Fibroblast of the aortic adventitia (primary cell): ENCODE measurements around the gene DENND1B. TPM values are rescaled to one million over a fixed set of nuclear protein-coding genes. Genes with fewer than 3 reads are reported as not detected.
A peak's percentile ranks its signal among the peaks of the same experiment; 100 is the strongest.

Source experiments
- DNase-seq: peaks from one replicate; pipeline ENCODE4 v3.0.0-alpha.2; 2010; ENCODE audit warnings: low read depth
- H3K4me3 ChIP-seq: 2 replicates; pipeline ENCODE4 v1.5.1; 2011; ENCODE audit warnings: low read depth, mild to moderate bottlenecking, control low read depth, low read length, moderate library complexity
- CTCF ChIP-seq: IDR thresholded peaks from 2 replicates; pipeline ENCODE4 v1.5.1; 2011; ENCODE audit warnings: mild to moderate bottlenecking, low read length, control low read depth, inconsistent platforms; ENCODE audit not compliant: insufficient read depth
- total RNA-seq: library from RNA; depleted of rRNA; stranded (reverse); fragments of >200 nt; gene quantifications from 2 replicates; pipeline ENCODE4 v1.2.3, GENCODE V29; 2012; ENCODE audit warnings: low replicate concordance

DENND1B gene
- total RNA-seq, 1 donor, result 19.5 TPM

GRCh38 chr1:197671920-197672319 is 103.4 kb downstream of the DENND1B start:
- H3K4me3 ChIP-seq, result no peak overlapping the region
- DNase-seq, result no peak
- no peak for TF ChIP-seq CTCF

- DNase-seq, result no peak
- no peak for TF ChIP-seq CTCF
- no peak overlapping the region for H3K4me3 ChIP-seq
Measured at GRCh38 chr1:197671140-197671539, 104.1 kb downstream of the DENND1B start.

- DNase-seq, result no peak
- H3K4me3 ChIP-seq, result no peak overlapping the region
- TF ChIP-seq CTCF, result no peak
Measured at GRCh38 chr1:197666769-197667285, 108.5 kb downstream of the DENND1B start.

GRCh38 chr1:197664391-197664790 is 110.9 kb downstream of the DENND1B start:
- no peak for DNase-seq
- no peak overlapping the region for H3K4me3 ChIP-seq
- no peak for TF ChIP-seq CTCF

GRCh38 chr1:197663162-197663953 is 111.9 kb downstream of the DENND1B start:
- no peak for DNase-seq

GRCh38 chr1:197660389-197660788 is 114.9 kb downstream of the DENND1B start:
- no peak overlapping the region for H3K4me3 ChIP-seq
- DNase-seq, result peak; percentile 9
- no peak for TF ChIP-seq CTCF

More at GRCh38 chr1:197663162-197663953, 111.9 kb downstream of the DENND1B start:
- no peak for TF ChIP-seq CTCF
- no peak overlapping the region for H3K4me3 ChIP-seq

- no peak overlapping the region for H3K4me3 ChIP-seq
- TF ChIP-seq CTCF, result no peak
- no peak for DNase-seq
Measured at GRCh38 chr1:197659171-197659570, 116.1 kb downstream of the DENND1B start.
